ENCODE measurements around the gene GGPS1.

The GGPS1 gene

GRCh38 chr1:235326719-235327558 lies 1.4 kb upstream of the GGPS1 start:
- H3K36me3 ChIP-seq, result no peaks in the 10 kb centered on the region
- TF ChIP-seq CTCF (IDR thresholded peaks at IDR 0.05), result no peak
- H3K4me1 ChIP-seq (ENCODE audit: control insufficient read depth in 1 of 2, insufficient read depth in 1 of 2, low read depth in 1 of 2, low read length in 1 of 2), result peaks cover 54 to 60% of the 10 kb centered on the region in 2 experiments
- H3K9me3 ChIP-seq, result no peaks in the 10 kb centered on the region
- H3K27me3 ChIP-seq, result no peaks in the 10 kb centered on the region
- peak overlapping the region; percentile 97 for H3K27ac ChIP-seq
- peak overlapping the region; percentile 96 to 97 for H3K4me3 ChIP-seq (ENCODE audit: low read depth in 1 of 2, low read length in 1 of 2)

GRCh38 chr1:235327559-235328270 lies 655 bp upstream of the GGPS1 start, which contains the start of gene ARID4B:
Gene ARID4B (minus strand): TSS chr1:235328179. CDS start chr1:235326919, 1,260 bp downstream.
- H3K9me3 ChIP-seq, result no peaks in the 10 kb centered on the region
- TF ChIP-seq CTCF (IDR thresholded peaks at IDR 0.05), result no peak
- peak within 1 kb of the TSS; percentile 97 for H3K27ac ChIP-seq
- H3K4me1 ChIP-seq (ENCODE audit: control insufficient read depth in 1 of 2, insufficient read depth in 1 of 2, low read depth in 1 of 2, low read length in 1 of 2), result peaks cover 62 to 67% of the 10 kb centered on the region in 2 experiments
- H3K36me3 ChIP-seq, result no peaks in the 10 kb centered on the region
- H3K4me3 ChIP-seq (ENCODE audit: low read depth in 1 of 2, low read length in 1 of 2), result peak within 1 kb of the TSS; percentile 96 to 97
- H3K27me3 ChIP-seq, result no peaks in the 10 kb centered on the region

- Histone ChIP-seq H3K4me1 (ENCODE audit: control insufficient read depth in 1 of 2, insufficient read depth in 1 of 2, low read depth in 1 of 2, low read length in 1 of 2) (peaks cover 69 to 72% of the 10 kb centered on the region in 2 experiments), H3K36me3 (no peaks in the 10 kb centered on the region), H3K9me3 (no peaks in the 10 kb centered on the region), H3K4me3 (ENCODE audit: low read depth in 1 of 2, low read length in 1 of 2) (peak overlapping the region; percentile 96 to 97), H3K27ac (peak overlapping the region; percentile 97), H3K27me3 (no peaks in the 10 kb centered on the region)
- no peak for TF ChIP-seq CTCF (IDR thresholded peaks at IDR 0.05)
These were observed 951 bp downstream of the GGPS1 start for GRCh38 chr1:235329139-235329902.

GRCh38 chr1:235330918-235331285 lies 2.5 kb downstream of the GGPS1 start:
- H3K4me1 ChIP-seq (ENCODE audit: control insufficient read depth in 1 of 2, insufficient read depth in 1 of 2, low read depth in 1 of 2, low read length in 1 of 2), result peaks cover 54 to 56% of the 10 kb centered on the region in 2 experiments
- H3K9me3 ChIP-seq, result no peaks in the 10 kb centered on the region
- H3K27me3 ChIP-seq, result no peaks in the 10 kb centered on the region
- peaks cover 9% of the 10 kb centered on the region for H3K36me3 ChIP-seq
- peak overlapping the region; percentile 97 for H3K27ac ChIP-seq
- no peak overlapping the region for H3K4me3 ChIP-seq (ENCODE audit: low read depth in 1 of 2, low read length in 1 of 2)
- no peak for TF ChIP-seq CTCF (IDR thresholded peaks at IDR 0.05)

GRCh38 chr1:235331401-235331800 lies 3.0 kb downstream of the GGPS1 start:
- TF ChIP-seq CTCF (IDR thresholded peaks at IDR 0.05), result no peak
- H3K36me3 ChIP-seq, result peaks cover 12% of the 10 kb centered on the region
- no peaks in the 10 kb centered on the region for H3K27me3 ChIP-seq
- peak overlapping the region; percentile 97 for H3K27ac ChIP-seq
- peaks cover 49 to 51% of the 10 kb centered on the region in 2 experiments for H3K4me1 ChIP-seq (ENCODE audit: control insufficient read depth in 1 of 2, insufficient read depth in 1 of 2, low read depth in 1 of 2, low read length in 1 of 2)
- no peaks in the 10 kb centered on the region for H3K9me3 ChIP-seq
- H3K4me3 ChIP-seq (ENCODE audit: low read depth in 1 of 2, low read length in 1 of 2), result no peak overlapping the region
